Measurements from ENCODE around the gene SPTBN1.

SPTBN1 gene

DNA sequence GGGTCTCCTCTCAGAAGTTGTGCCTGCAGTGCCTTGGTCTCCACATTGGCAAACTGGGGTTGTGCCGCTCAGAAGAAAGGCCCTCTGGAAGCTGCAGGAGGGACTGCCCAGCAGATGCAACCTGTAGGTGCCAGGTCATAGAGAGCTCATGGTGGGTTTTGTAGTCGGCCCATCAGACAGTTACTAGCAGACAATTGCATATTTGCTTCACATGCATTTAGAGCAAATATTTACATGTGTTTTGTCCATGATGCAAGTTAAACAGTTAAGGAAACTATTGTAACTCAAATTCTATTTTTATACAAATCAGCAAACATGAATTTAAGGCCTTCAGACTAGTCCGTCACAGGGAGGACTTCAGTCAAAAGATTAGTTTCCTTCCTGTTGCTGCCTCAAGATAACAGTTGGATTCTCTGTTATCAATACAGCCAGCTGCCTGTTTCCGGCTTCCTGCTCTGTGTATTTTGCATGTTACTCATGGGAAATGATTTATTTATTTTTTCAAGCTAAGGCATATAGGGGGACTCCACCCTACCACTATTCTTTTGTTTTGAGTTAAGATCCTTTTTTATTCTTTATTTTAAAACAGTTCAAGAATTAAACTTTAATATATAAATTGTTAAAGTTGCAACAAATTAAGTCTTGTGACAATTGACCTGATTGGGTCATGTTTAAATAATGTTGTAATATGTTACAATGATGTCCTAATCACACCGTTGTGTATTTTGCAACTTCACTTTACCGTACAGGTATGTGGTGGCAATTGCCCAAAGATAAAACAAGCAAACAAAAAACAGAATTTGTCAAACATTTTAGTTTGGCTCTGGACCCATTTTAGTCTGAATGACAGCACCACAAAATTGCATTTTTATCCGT, 133.5 kb downstream of the SPTBN1 start:
- Histone ChIP-seq H3K4me3 (ENCODE audit: low read length) (no peak overlapping the region), H3K36me3 (ENCODE audit: control insufficient read depth, low read depth, low read length) (no peaks in the 10 kb centered on the region), H3K9me3 (ENCODE audit: control insufficient read depth, low read depth, low read length) (no peaks in the 10 kb centered on the region), H3K4me1 (ENCODE audit: control insufficient read depth, low read depth, low read length) (peaks cover 17% of the 10 kb centered on the region), H3K9ac (ENCODE audit: low read length) (no peak overlapping the region), H3K27ac (ENCODE audit: low read length) (no peak overlapping the region), H3K27me3 (ENCODE audit: control insufficient read depth, insufficient read depth, low read length) (no peaks in the 10 kb centered on the region)

DNA sequence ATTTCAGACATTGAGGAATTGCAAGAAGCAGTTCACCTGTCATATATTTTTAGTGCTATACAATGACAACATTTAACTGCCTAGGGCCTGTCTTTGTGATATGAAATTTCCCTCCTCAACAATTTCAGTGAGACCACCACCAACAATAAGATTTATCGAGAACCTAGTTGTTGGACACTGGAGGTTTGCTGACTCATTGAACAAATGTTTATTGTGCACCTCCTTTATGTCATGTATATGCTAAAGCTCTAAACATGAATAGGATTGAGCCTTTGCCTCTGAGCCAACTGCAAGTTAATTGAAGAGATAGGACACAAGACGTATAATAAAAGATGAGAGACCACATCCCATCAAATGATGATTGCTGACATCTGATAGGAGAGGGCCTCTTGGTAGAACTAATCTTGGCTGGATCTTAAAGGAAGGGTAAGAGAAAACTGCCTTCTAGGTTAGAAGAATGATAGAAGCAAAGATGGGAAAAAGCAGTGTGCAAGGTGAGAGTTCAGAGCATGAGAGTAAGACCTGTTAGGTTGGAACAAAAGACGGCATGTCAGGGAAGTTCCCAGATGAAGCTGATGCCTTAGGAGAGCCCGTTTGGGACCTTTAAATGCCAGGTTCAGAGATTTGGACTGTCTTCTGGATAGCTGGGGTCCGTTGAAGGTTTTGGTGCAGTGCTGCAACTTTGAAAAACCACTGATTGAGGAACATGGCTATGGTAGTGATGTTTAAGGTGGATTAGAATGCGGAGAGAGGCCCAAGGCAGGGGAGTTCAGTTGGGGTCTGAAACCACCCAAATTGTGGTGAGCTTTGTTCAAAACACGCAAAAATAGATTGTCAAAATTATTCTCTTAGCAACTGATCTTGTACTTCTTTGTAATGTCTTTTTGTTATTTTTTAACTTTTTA, 134.3 kb downstream of the SPTBN1 start:
- H3K4me3 ChIP-seq (ENCODE audit: low read length) = no peak overlapping the region
- no peak overlapping the region for H3K27ac ChIP-seq (ENCODE audit: low read length)
- H3K27me3 ChIP-seq (ENCODE audit: control insufficient read depth, insufficient read depth, low read length) = no peaks in the 10 kb centered on the region
- H3K9me3 ChIP-seq (ENCODE audit: control insufficient read depth, low read depth, low read length) = no peaks in the 10 kb centered on the region
- peaks cover 17% of the 10 kb centered on the region for H3K4me1 ChIP-seq (ENCODE audit: control insufficient read depth, low read depth, low read length)
- H3K36me3 ChIP-seq (ENCODE audit: control insufficient read depth, low read depth, low read length) = no peaks in the 10 kb centered on the region
- H3K9ac ChIP-seq (ENCODE audit: low read length) = no peak overlapping the region

DNA sequence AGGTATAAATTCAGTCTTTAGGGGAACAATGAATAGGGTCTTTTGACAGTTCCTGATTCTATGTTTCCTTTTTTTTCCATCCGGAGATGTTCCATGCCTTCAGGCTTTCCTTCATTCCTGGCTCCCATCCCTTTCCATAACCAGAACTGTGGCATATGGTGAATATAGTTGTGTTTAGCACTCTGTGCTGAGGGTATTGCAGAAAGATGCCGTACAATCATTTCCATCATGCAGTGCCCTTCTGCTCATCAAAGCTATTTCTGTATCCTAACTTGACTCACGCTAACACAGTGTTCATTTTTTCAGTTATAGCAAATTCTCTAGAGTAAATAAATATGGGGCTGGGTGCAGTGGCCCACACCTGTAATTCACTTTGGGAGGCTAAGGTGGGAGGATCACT, 135.4 kb downstream of the SPTBN1 start:
- no peaks in the 10 kb centered on the region for H3K36me3 ChIP-seq (ENCODE audit: control insufficient read depth, low read depth, low read length)
- no peaks in the 10 kb centered on the region for H3K27me3 ChIP-seq (ENCODE audit: control insufficient read depth, insufficient read depth, low read length)
- no peak overlapping the region for H3K4me3 ChIP-seq (ENCODE audit: low read length)
- no peak overlapping the region for H3K9ac ChIP-seq (ENCODE audit: low read length)
- H3K4me1 ChIP-seq (ENCODE audit: control insufficient read depth, low read depth, low read length) = peaks cover 17% of the 10 kb centered on the region
- no peak overlapping the region for H3K27ac ChIP-seq (ENCODE audit: low read length)
- no peaks in the 10 kb centered on the region for H3K9me3 ChIP-seq (ENCODE audit: control insufficient read depth, low read depth, low read length)

DNA sequence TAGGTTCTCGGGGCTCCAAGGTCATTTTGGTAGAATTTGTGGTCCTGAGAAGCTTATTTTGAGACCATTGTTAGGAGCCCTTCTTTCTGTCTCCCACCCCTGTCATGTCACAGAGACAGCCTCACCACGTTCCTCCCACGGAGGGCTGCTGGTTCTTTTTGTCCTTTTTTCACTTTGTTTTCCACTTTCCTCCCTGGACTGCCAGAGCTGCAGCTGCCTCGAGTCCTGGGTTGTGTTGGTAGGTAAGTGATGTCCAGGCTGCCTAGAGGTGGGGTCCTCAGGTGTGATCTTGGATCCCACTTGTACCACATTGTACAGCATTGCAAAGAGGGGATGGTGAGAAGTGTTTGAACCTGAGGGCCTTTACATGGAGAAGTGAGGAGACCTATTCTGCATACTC, 137.1 kb downstream of the SPTBN1 start:
- H3K27me3 ChIP-seq (ENCODE audit: control insufficient read depth, insufficient read depth, low read length) = no peaks in the 10 kb centered on the region
- peaks cover 11% of the 10 kb centered on the region for H3K4me1 ChIP-seq (ENCODE audit: control insufficient read depth, low read depth, low read length)
- no peak overlapping the region for H3K4me3 ChIP-seq (ENCODE audit: low read length)
- no peaks in the 10 kb centered on the region for H3K9me3 ChIP-seq (ENCODE audit: control insufficient read depth, low read depth, low read length)
- no peak overlapping the region for H3K9ac ChIP-seq (ENCODE audit: low read length)
- H3K27ac ChIP-seq (ENCODE audit: low read length) = no peak overlapping the region
- no peaks in the 10 kb centered on the region for H3K36me3 ChIP-seq (ENCODE audit: control insufficient read depth, low read depth, low read length)

DNA sequence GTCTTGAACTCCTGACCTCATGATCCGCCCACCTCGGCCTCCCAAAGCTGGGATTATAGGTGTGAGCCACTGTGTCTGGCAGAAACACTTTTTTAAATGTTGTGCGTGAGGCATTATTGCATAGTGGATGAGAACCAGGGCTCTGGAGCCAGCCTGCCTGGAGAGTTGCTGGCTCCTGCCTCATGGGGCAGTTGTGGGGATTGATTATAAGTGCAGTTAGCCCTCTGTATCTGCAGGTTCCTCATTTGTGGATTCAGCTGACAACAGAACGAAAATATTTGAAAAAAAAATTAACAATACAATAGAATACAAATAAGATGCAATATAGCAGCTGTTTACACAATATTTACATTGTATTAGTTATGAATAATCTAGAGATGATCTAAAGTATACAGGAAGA, 137.9 kb downstream of the SPTBN1 start:
- Histone ChIP-seq H3K9ac (ENCODE audit: low read length) (no peak overlapping the region), H3K27me3 (ENCODE audit: control insufficient read depth, insufficient read depth, low read length) (no peaks in the 10 kb centered on the region), H3K4me3 (ENCODE audit: low read length) (no peak overlapping the region), H3K27ac (ENCODE audit: low read length) (no peak overlapping the region), H3K4me1 (ENCODE audit: control insufficient read depth, low read depth, low read length) (peaks cover 6% of the 10 kb centered on the region), H3K9me3 (ENCODE audit: control insufficient read depth, low read depth, low read length) (no peaks in the 10 kb centered on the region), H3K36me3 (ENCODE audit: control insufficient read depth, low read depth, low read length) (no peaks in the 10 kb centered on the region)

DNA sequence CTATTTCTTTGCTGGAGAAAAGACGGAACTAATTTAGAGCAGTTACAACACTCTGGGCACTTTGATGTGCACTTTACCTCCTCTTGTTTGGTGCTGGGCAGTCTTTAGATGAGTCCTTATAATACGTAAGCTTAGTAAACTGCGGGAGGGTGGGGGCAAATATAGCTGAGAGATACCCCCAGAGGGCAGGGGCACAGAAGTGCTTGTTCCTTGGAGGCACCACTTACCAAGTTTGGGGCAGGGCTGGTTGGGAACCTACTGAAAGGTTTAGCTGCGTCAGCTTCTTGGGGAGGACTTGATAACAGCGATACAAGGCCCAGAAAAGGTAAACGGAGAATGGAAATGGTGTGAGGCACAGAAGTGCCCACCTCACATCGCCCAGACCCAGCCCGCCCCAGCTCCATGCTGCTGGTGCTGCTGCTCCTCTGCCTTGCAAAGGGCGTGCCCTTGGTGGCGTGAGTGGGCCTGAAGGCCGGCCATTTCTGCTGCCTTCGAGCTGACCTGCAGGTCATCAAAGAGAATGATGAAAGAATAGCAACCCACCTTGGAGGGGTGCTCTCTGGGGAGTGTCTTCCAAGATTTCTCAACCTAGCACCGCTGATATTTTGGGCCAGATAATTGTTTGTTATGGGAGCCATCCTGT, 139.2 kb downstream of the SPTBN1 start:
- no peak overlapping the region for H3K4me3 ChIP-seq (ENCODE audit: low read length)
- peaks cover 5% of the 10 kb centered on the region for H3K36me3 ChIP-seq (ENCODE audit: control insufficient read depth, low read depth, low read length)
- no peak overlapping the region for H3K9ac ChIP-seq (ENCODE audit: low read length)
- no peaks in the 10 kb centered on the region for H3K9me3 ChIP-seq (ENCODE audit: control insufficient read depth, low read depth, low read length)
- H3K4me1 ChIP-seq (ENCODE audit: control insufficient read depth, low read depth, low read length) = no peaks in the 10 kb centered on the region
- no peak overlapping the region for H3K27ac ChIP-seq (ENCODE audit: low read length)
- H3K27me3 ChIP-seq (ENCODE audit: control insufficient read depth, insufficient read depth, low read length) = no peaks in the 10 kb centered on the region

DNA sequence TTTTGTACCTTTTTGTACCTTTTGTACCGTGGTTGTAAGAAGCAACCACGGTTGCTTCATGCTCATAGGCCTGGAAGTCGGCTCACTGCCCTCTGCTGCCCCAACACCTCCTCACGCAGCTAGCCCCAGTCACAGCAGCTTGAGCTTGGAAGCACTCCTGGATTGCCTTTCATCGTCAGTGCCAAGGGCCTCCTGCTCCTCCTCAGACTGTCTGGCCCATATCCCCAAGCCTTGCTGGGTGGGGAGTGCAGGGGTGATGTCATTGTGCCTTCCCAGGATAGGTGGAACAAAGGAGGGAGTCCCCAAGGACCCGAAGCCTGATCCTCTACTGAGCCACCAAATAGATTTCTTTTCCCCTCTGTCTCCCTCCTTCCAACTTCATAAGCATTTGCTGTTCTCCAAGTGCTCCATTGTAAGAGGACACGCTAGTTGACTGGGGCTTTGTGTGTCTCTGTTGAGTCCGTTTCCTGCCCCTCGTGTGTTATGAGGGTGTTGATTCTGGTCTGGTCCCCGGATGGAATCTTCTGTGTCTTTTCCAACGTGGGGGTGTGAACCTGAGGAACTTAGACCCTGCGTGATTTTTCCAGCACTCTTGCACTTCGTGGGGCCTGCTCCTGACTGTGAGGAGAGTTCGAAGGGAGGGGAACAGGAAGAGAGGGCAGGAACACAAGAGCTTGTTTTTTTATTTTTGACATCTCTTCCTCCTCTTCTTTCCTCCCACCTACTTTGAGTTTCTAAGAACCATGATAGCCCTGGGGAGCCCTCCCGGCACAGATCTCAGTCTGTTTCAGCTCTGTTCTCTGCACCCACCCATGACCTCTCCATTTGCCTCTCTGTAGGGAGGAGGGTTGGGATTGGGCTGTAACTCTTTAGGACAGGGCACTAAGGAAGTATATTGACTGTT, 140.1 kb downstream of the SPTBN1 start:
- Histone ChIP-seq H3K4me1 (ENCODE audit: control insufficient read depth, low read depth, low read length) (no peaks in the 10 kb centered on the region), H3K9ac (ENCODE audit: low read length) (no peak overlapping the region), H3K9me3 (ENCODE audit: control insufficient read depth, low read depth, low read length) (no peaks in the 10 kb centered on the region), H3K27me3 (ENCODE audit: control insufficient read depth, insufficient read depth, low read length) (no peaks in the 10 kb centered on the region), H3K36me3 (ENCODE audit: control insufficient read depth, low read depth, low read length) (peaks cover 5% of the 10 kb centered on the region), H3K27ac (ENCODE audit: low read length) (no peak overlapping the region), H3K4me3 (ENCODE audit: low read length) (no peak overlapping the region)

DNA sequence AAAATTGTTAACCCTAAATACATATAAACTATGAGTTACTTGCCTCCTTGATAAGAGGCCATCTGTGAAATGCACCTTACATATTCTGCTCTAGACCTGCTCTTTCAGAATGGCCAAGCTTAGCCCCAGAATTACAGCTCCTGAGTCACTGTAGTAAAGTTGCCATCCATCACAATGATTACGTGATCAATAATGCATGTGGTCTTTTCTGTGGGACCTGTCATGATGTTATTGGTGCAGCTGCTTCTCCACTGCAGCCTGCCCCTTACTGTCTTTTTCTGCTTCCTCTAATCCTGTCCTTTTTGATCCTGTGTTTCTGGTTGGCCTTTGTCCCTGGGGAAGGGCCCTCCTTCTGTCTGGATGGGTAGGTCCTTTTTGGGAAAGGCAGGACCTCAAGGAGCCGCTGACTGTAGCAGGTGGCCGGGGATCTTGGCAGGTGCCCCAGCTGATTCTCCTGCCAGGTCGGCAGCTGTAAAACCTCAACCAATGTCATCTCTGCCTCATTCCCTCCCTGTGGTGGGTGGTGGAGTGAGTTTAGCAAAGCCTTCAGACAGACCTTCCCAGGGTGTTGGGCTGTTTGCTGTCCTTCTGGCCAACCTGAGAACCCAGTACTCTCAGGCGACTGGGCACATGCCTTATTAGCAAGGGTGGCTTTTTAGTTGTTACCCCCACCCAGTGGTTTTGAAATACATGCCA, 141.2 kb downstream of the SPTBN1 start:
- Histone ChIP-seq H3K4me1 (ENCODE audit: control insufficient read depth, low read depth, low read length) (no peaks in the 10 kb centered on the region), H3K36me3 (ENCODE audit: control insufficient read depth, low read depth, low read length) (peaks cover 5% of the 10 kb centered on the region), H3K9me3 (ENCODE audit: control insufficient read depth, low read depth, low read length) (no peaks in the 10 kb centered on the region), H3K4me3 (ENCODE audit: low read length) (no peak overlapping the region), H3K27ac (ENCODE audit: low read length) (no peak overlapping the region), H3K27me3 (ENCODE audit: control insufficient read depth, insufficient read depth, low read length) (no peaks in the 10 kb centered on the region), H3K9ac (ENCODE audit: low read length) (no peak overlapping the region)

DNA sequence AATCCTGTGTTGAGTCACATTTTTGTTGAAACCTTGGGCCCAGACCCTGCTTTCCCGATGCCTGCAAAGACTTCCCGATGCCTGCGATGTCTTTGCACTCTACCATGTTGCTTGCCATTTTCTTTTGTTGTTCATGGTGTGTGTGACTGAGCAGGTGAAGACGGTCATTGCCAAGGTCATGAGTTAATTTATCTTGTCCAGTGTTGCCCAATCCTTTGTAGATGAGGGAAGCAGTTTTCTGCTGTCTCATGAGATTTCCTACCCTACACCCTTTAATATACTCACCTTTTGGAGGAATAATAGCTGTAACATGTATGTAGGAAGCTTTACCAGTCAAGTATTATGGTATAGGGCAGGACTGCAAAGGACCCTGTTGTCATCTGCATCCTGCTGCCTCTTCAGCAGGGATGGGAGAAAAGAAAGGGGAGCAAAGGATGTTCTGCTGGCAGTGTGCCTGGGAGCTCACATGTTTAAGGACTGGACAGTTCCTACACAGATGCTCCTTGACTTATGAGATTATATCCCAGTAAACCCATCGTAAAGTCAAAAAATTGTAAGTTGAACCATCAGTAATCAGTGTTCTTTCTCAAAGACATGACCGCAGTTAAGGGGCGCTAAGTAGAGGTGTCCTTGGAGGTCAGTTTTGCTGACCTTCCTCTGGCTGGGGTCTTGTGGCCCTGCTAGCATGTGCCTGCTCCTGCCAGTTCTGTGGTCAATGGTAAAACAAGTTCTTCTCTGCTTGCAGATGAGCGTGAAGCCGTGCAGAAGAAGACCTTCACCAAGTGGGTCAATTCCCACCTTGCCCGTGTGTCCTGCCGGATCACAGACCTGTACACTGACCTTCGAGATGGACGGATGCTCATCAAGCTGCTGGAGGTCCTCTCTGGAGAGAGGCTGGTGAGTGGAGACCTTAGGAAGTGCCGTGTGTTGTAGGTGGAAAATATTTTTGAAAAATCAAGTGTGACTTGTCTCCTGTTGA, 142.5 kb downstream of the SPTBN1 start:
- Histone ChIP-seq H3K27me3 (ENCODE audit: control insufficient read depth, insufficient read depth, low read length) (no peaks in the 10 kb centered on the region), H3K27ac (ENCODE audit: low read length) (no peak overlapping the region), H3K4me1 (ENCODE audit: control insufficient read depth, low read depth, low read length) (peaks cover under 1% of the 10 kb centered on the region), H3K9ac (ENCODE audit: low read length) (no peak overlapping the region), H3K4me3 (ENCODE audit: low read length) (no peak overlapping the region), H3K9me3 (ENCODE audit: control insufficient read depth, low read depth, low read length) (no peaks in the 10 kb centered on the region), H3K36me3 (ENCODE audit: control insufficient read depth, low read depth, low read length) (peaks cover 5% of the 10 kb centered on the region)

DNA sequence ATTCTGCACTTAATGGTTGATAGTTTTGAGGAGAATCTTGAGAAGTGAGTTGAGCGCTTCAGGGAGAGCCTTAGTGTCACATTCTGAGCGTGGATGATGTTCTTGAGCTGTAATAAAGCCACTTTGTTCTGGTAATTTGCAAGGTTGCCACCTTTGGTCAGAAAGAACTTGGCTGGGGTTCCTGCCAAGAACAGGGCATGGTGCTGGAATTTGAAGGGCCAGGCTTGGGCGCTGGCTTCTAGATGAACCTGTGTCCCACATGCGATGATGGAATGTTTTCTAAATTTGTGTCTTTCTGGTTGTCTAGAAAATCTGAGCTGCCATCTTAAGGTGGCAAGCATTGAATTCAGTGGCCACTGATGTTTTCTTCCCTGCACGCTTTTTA, 143.2 kb downstream of the SPTBN1 start:
- H3K27me3 ChIP-seq (ENCODE audit: control insufficient read depth, insufficient read depth, low read length) = no peaks in the 10 kb centered on the region
- H3K4me3 ChIP-seq (ENCODE audit: low read length) = no peak overlapping the region
- peaks cover 5% of the 10 kb centered on the region for H3K36me3 ChIP-seq (ENCODE audit: control insufficient read depth, low read depth, low read length)
- H3K9me3 ChIP-seq (ENCODE audit: control insufficient read depth, low read depth, low read length) = no peaks in the 10 kb centered on the region
- peaks cover 7% of the 10 kb centered on the region for H3K4me1 ChIP-seq (ENCODE audit: control insufficient read depth, low read depth, low read length)
- H3K9ac ChIP-seq (ENCODE audit: low read length) = no peak overlapping the region
- no peak overlapping the region for H3K27ac ChIP-seq (ENCODE audit: low read length)
